GM20000 (cell line): ENCODE results near the gene CXCL5.

Experiments used
- DNase-seq: peaks from one replicate; pipeline ENCODE4 v3.0.0; 2012; ENCODE audit warnings: low spot score
- CTCF ChIP-seq: IDR thresholded peaks from 2 replicates; pipeline ENCODE4 v1.5.1; 2012; ENCODE audit warnings: mild to moderate bottlenecking, control low read depth; ENCODE audit errors: extremely low read depth, missing control alignments

CXCL5 gene

DNA sequence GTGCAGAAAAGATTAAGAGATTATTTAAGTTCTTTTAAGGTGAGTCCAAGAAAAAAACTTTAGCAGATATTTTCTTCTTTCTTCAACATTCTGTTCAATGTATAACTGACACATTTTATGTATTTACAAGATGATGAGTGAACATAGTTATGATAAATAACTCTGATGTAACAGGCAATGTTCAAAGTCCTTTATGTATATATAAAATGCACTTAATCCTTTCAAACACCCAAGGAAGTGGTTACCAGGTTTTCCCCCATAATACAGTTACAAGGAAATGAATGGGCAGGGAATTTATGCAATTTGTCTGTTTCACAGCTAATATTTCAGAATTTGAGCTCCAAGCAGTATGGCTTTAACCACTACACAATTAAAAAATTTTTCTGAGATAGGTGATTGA, 31.8 kb upstream of the CXCL5 start:
- no peak for TF ChIP-seq CTCF
- no peak for DNase-seq

GRCh38 chr4:74028504-74028903, 30.0 kb upstream of the CXCL5 start:
- DNase-seq, result no peak

DNA sequence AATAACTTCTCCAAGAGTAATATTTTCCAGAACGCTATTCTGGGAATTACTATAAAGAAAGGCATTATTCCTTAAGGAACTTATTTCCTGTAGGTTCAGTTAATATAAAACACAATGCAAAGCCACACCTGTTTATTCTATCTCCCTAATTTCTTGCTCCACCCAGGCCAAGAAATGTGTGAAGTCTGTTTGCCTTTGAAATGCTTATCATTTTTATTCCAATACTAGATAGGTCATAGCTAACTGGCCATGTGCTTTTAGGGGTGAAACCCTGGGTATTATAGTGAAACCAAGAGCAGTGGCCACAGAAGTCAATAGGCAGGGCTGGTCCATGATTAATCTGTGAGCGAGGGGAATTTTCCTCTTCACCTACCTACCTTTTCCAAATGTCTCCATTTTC, 25.2 kb upstream of the CXCL5 start:
- TF ChIP-seq CTCF, result no peak
- DNase-seq, result no peak

More at GRCh38 chr4:74028504-74028903, 30.0 kb upstream of the CXCL5 start:
- no peak for TF ChIP-seq CTCF

GRCh38 chr4:74021601-74022000, 23.1 kb upstream of the CXCL5 start:
- DNase-seq, result no peak
- no peak for TF ChIP-seq CTCF

DNA sequence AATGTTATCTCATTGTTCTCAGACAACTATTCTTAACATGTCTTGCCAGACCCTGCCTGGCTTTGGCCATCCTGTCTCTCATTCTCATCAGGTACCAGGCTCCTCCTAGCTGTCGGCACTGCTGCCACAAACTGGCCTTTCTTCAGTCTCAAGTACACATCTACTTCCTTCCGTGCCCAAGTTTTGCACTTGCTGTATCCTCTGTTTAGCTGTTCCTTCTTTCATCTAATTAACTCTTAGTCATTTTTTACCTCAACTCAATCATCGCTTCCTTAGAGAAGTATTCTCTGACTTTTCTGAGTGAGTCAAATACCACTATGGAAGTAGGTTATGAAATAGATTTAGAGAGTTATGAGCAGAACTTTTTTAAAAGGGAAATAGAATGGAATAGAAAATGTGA, 20.3 kb upstream of the CXCL5 start:
- no peak for DNase-seq
- TF ChIP-seq CTCF, result no peak

- no peak for DNase-seq
- TF ChIP-seq CTCF, result no peak
Measured at GRCh38 chr4:74018116-74018515, 19.6 kb upstream of the CXCL5 start.

DNA sequence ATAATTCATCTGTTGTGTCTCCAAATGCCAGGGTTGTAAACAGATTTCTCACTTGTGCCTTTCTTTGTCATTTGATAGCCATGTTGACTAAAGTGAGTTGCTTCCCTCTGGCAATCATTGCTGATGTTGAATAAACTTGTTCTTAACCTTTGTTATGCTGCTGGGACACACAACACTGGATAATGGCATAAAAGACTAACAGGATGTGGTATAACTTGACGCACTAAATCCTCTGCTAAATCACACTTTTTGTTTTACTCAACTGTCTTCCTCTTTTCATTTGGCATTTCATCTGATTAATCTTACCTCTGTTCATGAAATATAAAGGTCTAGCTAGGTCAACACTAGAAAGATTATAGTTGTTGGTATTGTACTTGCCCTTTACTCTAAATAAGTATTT, 17.6 kb upstream of the CXCL5 start:
- no peak for TF ChIP-seq CTCF
- DNase-seq, result no peak
